ENCODE results near the gene ASB9. TPM values are rescaled to one million over a fixed set of nuclear protein-coding genes. Genes with fewer than 3 reads are reported as not detected.

ASB9 gene
- total RNA-seq, 1 donor from 2014 or later, result not detected

DNA sequence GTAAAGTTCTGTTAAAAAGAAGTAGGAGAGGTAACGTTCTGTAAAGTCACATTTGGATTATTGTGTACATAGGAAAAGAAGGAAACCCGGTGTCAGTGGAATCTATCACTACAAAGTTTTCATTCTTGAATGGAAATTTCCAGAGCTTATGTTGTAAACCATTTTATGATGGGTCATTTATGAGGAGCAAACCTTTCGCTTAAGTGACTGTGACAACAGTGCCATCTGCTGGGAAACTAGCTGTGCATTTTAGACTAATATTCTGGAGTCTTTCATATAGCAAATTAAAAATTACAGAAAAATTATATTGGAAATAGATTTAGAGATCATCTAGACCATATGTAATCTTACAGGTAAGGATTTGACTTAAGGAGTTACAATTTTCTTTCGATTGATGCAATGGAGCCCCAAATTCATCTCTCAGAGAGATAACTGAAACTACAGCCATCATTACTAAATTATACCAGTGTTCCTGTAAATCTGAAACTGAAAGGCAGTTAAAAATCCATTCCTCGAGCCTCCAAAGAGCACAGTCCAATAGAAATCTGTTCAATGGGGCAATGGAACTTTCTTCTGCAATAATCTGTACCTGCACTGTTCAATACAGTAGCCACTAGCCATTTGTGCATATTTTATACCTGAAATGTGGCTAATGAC is 26.9 kb downstream of the ASB9 start:
- POLR2A ChIA-PET, result no interaction called here
- CTCF ChIA-PET, result interaction anchor here (0.7 to 1.5 kb wide), 9 partner anchors 9 to 1228 kb away, joined by 3 to 13 read pairs (median 3); no protein-coding TSS in a partner anchor
- Mint-ChIP-seq H3K9me3 (no peaks in the 10 kb centered on the region), H3K4me3 (no peak overlapping the region), H3K27ac (no peak overlapping the region), H3K27me3 (no peaks in the 10 kb centered on the region), H3K4me1 (no peaks in the 10 kb centered on the region), H3K36me3 (ENCODE audit: low read depth) (no peaks in the 10 kb centered on the region)
- DNase-seq (no peak), ATAC-seq (ENCODE audit: low read depth) (no peak)
- intact Hi-C loops (cut with micrococcal nuclease), result loop anchor here (1.0 to 10.0 kb wide), 5 partner anchors 100 to 1728 kb away; no protein-coding TSS in a partner anchor
- TF ChIP-seq, protein P1, sequence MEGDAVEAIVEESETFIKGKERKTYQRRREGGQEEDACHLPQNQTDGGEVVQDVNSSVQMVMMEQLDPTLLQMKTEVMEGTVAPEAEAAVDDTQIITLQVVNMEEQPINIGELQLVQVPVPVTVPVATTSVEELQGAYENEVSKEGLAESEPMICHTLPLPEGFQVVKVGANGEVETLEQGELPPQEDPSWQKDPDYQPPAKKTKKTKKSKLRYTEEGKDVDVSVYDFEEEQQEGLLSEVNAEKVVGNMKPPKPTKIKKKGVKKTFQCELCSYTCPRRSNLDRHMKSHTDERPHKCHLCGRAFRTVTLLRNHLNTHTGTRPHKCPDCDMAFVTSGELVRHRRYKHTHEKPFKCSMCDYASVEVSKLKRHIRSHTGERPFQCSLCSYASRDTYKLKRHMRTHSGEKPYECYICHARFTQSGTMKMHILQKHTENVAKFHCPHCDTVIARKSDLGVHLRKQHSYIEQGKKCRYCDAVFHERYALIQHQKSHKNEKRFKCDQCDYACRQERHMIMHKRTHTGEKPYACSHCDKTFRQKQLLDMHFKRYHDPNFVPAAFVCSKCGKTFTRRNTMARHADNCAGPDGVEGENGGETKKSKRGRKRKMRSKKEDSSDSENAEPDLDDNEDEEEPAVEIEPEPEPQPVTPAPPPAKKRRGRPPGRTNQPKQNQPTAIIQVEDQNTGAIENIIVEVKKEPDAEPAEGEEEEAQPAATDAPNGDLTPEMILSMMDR (IDR thresholded peaks at IDR 0.05), result no peak

DNA sequence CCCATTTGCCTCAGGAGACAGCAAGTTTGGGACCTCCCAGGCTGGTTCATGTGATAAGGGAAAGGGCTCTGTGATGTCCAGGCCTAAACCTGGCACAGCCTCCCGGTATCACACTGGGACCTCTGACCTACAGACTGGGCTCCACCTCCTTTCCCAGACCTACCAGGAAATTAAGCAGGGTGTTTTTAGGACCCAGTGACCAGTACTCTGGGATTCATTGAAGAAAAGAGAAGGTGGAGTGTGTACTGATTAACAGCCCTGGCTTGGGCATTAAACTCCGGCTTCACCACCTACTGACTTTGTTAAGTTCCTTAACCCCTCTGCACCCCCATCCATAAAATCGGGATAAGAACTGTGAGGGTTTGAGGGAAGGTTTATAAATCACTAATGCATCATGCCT is 28.6 kb downstream of the ASB9 start:
- Mint-ChIP-seq H3K27me3 (no peaks in the 10 kb centered on the region), H3K4me1 (no peaks in the 10 kb centered on the region), H3K9me3 (no peaks in the 10 kb centered on the region), H3K36me3 (ENCODE audit: low read depth) (no peaks in the 10 kb centered on the region), H3K4me3 (no peak overlapping the region), H3K27ac (no peak overlapping the region)
- ChIA-PET POLR2A (no interaction called here), CTCF (no interaction called here)
- DNase-seq (no peak), ATAC-seq (ENCODE audit: low read depth) (no peak)
- intact Hi-C loops (cut with micrococcal nuclease), result loop anchor here (10.0 kb wide), 1 partner anchor 1726 kb away; no protein-coding TSS in a partner anchor
- TF ChIP-seq, protein P1 (IDR thresholded peaks at IDR 0.05), result no peak

DNA sequence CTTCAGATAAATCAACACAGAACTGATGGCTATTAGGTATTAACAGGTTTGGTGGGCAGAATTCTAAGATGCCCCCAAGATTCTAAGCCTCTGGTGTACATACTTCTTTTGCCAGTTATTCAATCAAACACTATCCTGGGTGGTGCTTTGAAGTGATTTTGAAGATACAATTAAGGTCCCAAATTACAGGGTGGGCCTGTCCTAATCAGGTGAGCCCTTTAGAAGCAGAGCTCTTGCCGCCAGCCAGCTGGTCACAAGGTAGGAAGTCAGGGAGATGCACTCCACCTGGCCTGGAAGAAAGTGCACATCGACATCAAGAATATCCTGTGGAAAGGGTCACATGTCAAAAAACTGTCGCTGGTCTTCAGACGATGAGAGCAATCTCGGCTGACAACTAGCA is 29.5 kb downstream of the ASB9 start:
- POLR2A ChIA-PET, result no interaction called here
- Mint-ChIP-seq H3K36me3 (ENCODE audit: low read depth) (no peaks in the 10 kb centered on the region), H3K27ac (no peak overlapping the region), H3K9me3 (no peaks in the 10 kb centered on the region), H3K4me3 (no peak overlapping the region), H3K4me1 (no peaks in the 10 kb centered on the region), H3K27me3 (no peaks in the 10 kb centered on the region)
- no peak for ATAC-seq (ENCODE audit: low read depth)
- DNase-seq, result no peak
- TF ChIP-seq, protein P1 (IDR thresholded peaks at IDR 0.05), result no peak
- CTCF ChIA-PET, result no interaction called here
- intact Hi-C loops (cut with micrococcal nuclease), result loop anchor here (10.0 kb wide), 1 partner anchor 1726 kb away; no protein-coding TSS in a partner anchor

GRCh38 chrX:15236146-15236545 is 33.7 kb downstream of the ASB9 start:
- TF ChIP-seq, protein P1 (IDR thresholded peaks at IDR 0.05), result no peak
- Mint-ChIP-seq H3K36me3 (ENCODE audit: low read depth) (no peaks in the 10 kb centered on the region), H3K27me3 (peaks cover 3% of the 10 kb centered on the region), H3K4me1 (no peaks in the 10 kb centered on the region), H3K9me3 (no peaks in the 10 kb centered on the region), H3K27ac (no peak overlapping the region), H3K4me3 (no peak overlapping the region)
- ChIA-PET CTCF (no interaction called here), POLR2A (no interaction called here)
- ATAC-seq (ENCODE audit: low read depth) (no peak), DNase-seq (no peak)
- intact Hi-C loops (cut with micrococcal nuclease), result no loop called here

- ChIA-PET CTCF (no interaction called here), POLR2A (no interaction called here)
- TF ChIP-seq, protein P1 (IDR thresholded peaks at IDR 0.05), result no peak
- no peaks in the 10 kb centered on the region for H3K4me1 Mint-ChIP-seq
- H3K27ac Mint-ChIP-seq, result no peak overlapping the region
- H3K4me3 Mint-ChIP-seq, result no peak overlapping the region
- intact Hi-C loops (cut with micrococcal nuclease), result no loop called here
- H3K9me3 Mint-ChIP-seq, result no peaks in the 10 kb centered on the region
- no peak for DNase-seq
- H3K36me3 Mint-ChIP-seq (ENCODE audit: low read depth), result no peaks in the 10 kb centered on the region
- ATAC-seq (ENCODE audit: low read depth), result no peak
- H3K27me3 Mint-ChIP-seq, result peaks cover 3% of the 10 kb centered on the region
These were observed 34.9 kb downstream of the ASB9 start for GRCh38 chrX:15235001-15235400.
